GM18508 (cell line): ENCODE data around the gene SUN1.
"Not testable (repeated sequence)": the region's sequence is repeated elsewhere in the genome, so short reads cannot be mapped to it uniquely, and the experiment has no call there.

Source experiments
- ATAC-seq: cut with Tn5 transposase; IDR thresholded peaks from one replicate; pipeline ENCODE4 v1.9.1; 2021; ENCODE audit warnings: moderate number of reproducible peaks; ENCODE audit not compliant: insufficient read depth, unreplicated experiment

Gene SUN1, protein sequence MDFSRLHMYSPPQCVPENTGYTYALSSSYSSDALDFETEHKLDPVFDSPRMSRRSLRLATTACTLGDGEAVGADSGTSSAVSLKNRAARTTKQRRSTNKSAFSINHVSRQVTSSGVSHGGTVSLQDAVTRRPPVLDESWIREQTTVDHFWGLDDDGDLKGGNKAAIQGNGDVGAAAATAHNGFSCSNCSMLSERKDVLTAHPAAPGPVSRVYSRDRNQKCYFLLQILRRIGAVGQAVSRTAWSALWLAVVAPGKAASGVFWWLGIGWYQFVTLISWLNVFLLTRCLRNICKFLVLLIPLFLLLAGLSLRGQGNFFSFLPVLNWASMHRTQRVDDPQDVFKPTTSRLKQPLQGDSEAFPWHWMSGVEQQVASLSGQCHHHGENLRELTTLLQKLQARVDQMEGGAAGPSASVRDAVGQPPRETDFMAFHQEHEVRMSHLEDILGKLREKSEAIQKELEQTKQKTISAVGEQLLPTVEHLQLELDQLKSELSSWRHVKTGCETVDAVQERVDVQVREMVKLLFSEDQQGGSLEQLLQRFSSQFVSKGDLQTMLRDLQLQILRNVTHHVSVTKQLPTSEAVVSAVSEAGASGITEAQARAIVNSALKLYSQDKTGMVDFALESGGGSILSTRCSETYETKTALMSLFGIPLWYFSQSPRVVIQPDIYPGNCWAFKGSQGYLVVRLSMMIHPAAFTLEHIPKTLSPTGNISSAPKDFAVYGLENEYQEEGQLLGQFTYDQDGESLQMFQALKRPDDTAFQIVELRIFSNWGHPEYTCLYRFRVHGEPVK

DNA sequence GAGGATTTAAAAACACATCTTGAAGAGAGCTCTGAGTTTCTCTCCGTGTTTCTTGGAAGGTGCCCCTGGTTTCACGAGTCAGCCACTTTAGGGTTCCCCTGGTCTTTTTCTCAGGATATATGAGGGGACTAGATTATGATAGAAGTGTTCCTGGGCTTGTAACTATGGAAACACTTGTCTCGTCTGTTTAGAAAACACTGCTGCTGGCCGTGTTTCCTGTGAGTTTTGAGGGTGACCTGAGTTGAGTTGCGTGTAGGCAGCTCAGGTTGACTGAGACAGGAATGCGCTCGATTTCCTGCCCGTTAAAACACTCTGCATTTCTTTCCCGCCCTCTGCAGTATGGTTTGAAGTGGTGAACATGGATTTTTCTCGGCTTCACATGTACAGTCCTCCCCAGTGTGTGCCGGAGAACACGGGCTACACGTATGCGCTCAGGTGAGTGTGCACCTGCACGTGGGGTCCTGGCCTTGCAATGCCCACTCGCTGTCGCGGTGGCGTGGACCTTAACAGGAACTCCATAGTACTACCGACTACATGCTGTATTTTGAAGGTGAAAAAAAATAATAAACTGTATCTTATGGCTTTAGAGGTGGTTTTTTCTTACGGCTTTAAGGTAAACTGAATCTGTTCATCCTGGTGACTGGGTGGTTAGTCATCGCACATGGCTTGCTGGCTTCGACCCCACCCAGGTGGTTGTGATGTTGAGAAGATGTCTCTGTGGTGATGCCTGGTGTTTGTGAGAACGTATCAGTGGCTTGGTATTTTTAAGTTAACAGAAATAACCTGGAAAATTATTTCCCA is at the start of gene SUN1:
SUN1 (plus strand) TSS at position 310 of the 801 bp plus-strand sequence; CDS start at position 359, 49 bp downstream.
- ATAC-seq, result no peak

DNA sequence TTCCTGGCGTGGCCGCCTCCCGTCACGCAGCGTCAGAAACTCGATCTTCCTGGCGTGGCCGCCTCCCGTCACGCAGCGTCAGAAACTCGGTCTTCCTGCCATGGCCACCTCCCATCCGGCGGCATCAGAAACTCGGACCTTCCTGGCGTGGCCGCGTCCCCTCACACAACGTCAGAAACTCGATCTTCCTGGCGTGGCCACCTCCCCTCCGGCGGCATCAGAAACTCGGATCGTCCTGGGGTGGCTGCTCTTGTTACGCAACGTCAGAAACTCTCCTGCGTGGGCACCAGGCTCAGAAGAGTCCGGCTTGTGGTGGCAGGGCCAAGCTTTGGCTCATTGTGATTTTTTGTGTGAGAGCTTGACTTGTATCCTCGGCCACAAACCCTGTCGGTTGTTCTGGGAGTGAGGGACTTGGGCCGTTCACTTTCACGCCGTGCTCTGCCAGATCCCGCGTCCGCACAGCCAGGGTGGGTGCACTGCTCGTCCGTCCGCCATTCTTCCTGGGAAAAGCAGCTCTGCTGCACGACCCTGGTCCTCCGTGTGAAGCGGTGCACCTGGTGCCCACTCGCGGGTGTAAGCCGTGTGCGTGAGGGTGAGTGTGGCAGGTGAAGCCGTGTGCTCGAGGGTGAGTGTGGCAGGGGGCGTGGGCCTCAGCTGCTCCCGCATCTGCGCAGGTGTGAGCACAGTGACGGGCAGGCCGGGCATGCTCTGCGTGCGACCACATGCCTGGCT is 49.4 kb upstream of the SUN1 start:
- no peak for ATAC-seq

DNA sequence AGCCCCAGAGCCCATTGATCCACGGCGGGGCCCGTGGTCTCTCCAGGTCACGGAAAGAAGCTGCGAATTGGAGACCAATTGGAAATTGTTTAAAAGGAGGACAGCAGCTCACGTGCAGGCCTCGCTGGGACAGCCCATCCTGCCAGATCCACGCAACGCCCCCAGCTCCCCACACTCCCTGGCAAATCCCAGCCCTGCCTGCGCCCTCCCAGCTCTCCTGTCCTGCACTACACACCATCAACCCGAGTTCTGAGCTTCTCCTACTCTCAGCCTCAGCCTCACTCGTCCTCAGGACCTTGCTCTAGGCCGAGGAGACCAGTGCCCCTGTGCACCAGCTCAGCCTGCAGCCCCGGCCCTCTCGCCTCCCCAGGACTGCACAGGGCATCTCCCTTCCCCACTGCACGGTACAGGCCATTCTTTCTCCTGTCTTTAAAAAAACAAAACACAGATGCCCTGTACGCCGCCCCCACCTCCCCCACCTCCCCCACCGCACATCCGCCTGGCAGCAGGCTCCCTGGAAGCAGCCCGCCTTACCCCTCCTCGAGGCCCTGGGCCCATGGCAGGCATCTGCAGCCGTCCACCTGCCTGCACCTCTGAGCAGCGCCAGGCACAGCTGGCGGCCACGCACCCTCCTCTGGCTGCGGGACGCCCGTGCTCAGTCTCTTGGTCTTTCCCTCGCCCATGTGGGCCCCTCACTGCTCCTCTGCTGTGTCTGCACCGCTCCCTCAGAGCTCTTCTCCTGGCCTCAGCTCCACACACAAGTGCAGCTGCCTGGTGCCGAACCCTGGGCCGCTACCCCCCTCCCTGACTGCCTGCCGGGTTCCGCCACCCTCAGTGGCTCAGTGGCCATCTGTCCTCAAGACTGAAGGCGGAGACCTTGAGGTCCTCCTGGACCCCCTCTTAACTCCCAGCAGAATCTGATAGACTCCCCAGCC is 48.5 kb upstream of the SUN1 start:
- no peak for ATAC-seq

DNA sequence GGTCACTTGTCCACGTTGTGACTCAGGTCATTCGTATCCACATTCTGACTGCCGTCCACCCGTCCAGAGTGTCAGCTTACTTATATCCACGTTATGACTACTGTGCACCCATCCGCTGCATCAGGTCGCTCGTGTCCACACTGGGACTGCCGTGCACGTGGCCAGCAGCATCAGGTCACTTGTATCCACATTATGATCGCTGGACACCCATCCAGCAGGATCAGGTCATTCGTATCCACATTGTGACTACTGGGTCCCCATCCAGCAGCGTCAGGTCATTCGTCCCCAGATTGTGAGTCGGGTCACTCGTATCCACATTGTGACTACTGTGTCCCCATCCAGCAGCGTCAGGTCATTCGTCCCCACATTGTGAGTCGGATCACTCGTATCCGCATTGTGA is 47.3 kb upstream of the SUN1 start:
- no peak for ATAC-seq

DNA sequence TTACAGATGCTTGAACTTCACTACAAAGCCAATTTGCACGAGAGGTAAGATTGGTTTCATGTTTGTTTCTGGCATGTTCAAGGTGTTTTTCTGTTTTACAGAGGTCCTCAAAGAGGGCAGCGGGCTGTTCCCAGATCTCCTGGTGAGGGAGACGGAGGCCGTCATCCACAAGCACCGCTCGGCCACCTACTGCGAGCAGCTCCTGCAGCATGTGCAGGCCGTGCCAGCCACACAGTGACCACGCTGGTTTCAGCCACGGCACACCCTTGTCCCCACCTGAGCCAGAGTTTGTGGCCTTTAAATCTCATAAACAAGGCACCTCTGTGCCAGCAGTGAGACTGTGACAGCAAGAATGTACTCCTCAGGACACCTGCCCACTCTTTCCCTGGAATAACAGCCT is 46.9 kb upstream of the SUN1 start:
- no peak for ATAC-seq

DNA sequence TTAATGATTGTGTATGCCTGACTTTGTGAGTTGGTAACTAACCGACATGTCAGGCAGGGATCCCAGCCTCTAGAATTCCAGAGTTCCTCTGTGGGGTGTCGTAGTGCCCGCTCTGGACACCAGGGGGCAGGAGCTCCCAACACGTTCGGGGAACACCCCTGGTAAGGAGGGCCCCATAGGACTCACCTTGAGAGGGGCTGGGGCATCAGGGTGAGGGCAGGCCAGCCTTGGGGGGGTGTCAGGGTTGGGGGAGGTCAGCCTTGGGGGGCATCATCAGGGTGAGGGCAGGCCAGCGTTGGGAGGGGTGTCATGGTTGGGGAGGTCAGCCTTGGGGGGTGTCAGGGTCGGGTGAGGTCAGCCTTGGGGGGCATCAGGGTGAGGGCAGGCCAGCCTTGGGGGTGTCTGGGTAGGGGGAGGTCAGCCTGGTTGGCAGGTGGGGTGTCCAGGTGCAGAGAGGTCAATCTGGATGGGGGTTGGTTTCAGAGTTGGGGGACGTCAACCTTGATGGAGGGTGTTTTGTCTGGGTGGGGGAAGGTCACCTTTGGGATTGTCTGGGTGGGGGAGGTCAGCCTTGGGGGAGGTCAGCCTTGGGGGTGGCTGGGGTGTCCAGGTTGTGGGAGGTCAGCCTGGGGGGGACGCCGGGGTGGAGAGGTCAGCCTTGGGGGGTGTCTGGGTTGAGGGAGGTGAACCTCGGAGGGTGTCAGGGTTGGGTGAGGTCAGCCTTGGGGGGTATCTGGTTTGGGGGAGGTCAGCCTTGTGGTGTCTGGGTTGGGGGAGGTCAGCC is 45.6 kb upstream of the SUN1 start:
- no peak for ATAC-seq

DNA sequence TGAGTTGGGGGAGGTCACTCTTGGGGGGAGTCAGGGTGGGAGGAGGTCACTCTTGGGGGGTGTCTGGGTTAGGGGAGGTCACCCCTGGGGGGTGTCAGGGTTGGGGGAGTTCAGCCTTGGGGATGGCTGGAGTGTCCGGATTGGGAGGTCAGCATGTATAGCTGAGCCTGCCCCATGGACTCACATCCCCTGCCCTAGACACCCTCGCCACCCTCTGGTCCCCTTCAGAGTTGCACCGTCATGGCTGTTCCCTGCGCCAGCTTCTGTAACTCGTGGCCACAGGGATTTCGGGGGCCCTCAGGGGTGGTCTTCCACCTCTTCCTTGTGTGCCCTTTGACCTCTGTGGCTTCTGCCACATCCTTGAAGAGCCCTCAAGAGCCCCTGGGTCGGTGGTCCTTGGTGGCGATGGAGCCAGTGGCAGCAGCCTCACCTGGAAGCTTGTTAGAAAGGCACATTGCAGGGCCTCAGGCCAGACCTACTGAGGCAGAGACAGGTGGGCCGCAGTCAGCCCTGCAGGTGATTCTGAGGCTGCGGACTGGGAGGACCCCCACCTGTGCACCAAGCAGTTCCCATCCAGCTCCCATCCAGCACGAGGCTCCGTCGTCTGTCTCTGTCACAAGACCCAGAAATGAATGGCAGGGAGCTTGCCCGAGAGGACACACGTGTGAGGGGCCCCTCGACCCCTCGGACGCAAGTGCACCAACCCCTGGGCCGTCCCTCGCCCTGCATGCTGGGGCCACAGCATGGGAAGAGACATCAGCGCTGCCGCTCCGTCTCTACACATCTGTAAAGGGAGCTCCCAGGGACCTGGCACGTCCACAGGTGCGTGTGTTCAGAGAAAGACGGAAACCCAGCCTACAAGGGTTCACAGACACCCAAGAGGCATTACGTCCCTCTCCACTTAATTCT is 44.7 kb upstream of the SUN1 start:
- no peak for ATAC-seq

DNA sequence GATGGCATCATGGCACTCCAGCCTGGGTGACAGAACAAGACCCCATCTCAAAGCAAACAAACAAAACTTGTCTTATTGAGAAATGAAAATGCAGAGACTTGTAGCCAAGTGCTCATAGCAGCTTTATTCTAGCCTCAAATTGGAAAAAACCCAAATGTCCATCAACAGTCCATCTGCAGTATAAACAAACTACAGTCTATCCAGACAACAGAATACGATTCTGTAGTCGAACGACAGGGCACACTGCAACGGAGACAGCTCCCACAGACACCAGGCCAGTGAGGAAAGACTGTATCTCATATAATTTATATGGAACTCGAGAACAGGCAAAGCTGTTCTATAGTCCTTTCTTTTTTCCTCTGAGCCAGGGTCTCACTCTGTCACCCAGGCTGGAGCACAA is 40.8 kb upstream of the SUN1 start:
- no peak for ATAC-seq

DNA sequence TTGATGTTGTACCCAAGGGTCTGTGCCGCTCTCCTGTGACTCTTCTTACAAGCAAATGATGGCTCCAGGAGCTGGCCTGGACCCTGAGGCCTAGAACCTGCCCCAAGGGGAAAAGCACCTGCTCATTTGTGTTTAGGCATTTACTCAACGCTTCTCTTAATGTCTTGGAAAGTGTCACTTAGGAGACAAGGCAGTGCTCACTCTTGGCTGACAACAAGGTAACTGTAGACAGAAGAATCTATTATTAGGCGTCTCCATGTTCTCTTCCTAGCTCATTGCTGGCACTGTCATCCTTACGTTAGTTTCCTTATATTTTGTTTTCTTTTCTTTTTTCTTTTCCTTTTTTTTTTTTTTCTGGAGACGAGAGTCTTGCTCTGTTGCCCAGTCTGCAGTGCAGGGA is 38.1 kb upstream of the SUN1 start:
- no peak for ATAC-seq

DNA sequence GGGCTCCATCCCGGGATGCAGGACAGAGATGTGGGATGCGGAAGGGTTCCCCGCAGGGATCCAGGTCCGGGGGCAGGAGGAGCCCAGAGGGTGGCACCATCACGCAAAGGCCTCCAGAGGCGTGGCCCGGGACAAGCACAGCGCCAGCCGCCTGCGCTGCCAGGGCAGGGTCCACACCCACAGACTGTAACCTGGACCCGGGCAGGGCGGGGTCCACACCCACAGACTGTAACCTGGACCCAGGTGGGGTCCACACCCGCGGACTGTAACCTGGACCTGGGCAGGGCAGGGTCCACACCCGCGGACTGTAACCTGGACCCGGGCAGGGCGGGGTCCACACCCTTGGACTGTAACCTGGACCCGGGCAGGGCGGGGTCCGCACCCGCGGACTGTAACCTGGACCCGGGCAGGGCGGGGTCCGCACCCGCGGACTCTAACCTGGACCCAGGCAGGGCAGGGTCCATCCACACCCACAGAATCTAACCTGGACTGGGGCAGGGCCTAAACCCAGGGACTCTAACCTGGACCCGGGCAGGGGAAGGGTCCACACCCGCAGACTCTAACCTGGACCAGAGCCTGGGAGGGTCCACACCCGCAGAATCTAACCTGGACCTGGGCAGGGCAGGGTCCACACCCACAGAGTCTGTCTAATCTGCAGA is 37.5 kb upstream of the SUN1 start:
- ATAC-seq, result no peak

DNA sequence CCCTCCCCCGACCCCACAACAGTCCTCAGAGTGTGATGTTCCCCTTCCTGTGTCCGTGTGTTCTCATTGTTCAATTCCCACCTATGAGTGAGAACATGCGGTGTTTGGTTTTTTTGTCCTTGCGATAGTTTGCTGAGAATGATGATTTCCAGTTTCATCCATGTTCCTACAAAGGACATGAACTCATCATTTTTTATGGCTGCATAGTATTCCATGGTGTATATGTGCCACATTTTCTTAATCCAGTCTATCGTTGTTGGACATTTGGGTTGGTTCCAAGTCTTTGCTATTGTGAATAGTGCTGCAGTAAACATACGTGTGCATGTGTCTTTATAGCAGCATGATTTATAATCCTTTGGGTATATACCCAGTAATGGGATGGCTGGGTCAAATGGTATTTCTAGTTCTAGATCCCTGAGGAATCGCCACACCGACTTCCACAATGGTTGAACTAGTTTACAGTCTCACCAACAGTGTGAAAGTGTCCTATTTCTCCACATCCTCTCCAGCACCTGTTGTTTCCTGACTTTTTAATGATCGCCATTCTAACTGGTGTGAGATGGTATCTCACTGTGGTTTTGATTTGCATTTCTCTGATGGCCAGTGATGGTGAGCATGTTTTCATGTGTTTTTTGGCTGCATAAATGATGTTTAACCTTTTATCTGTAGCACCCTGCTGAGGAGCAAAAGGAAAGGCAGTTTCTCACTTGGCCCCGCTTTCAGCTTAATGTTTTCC is 35.7 kb upstream of the SUN1 start:
- not testable (repeated sequence) for ATAC-seq

DNA sequence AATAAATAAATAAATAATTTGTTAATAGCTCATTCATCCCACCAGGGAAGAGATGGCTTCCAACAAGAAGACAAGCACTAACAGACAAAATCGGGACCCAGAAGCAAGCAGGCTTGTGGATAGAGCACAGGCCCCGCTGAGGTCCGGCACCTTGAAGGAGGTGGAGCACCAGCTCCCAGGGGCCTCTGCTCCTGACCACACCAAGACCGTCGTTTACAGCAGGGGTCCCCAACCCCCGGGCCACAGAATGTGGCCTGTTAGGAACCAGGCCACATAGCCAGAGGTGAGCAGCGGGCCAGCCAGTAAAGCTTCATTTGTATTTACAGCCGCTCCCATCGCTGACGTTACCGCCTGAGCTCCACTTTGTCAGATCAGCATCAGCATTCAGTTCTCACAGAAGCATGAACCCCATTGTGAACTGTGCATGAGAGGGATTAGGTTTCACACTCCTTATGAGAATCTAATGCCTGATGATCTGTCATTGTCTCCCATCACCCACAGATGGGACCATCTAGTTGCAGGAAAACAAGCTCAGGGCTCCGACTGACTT is 33.3 kb upstream of the SUN1 start:
- no peak for ATAC-seq

DNA sequence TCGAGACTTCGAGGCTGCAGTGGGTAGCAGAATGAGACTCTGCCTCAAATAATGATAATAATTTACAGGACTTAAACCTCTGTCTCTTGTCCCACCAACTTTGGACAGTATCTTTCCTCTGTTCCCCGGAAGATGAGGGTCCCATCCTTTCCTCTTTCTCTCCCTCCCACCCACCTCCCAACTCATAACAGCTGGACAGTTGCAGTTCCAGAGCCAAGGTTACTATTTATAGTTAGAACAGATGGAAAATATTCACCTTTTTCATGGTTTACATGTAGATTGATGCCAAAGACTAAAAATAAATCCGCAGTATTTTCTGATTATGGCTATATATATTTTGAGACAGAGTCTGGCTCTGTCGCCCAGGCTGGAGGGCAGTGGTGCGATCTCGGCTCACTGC is 31.6 kb upstream of the SUN1 start:
- ATAC-seq, result no peak

DNA sequence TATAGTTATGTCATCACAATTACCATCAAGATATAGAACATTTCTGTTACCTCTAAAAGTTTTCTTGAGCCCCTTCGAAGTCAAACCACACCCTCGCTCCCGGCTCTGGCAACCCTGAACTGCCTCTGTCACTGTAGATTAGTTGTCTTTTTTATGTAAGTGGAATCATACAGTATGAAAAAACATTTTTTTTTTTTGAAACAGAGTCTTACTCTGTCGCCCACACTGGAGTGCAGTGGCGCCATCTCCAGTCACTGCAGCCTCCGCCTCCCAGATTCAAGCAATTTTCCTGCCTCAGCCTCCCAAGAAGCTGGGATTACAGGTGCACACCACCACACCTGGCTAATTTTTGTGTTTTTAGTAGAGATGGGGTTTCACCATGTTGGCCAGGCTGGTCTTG is 30.9 kb upstream of the SUN1 start:
- not testable (repeated sequence) for ATAC-seq

DNA sequence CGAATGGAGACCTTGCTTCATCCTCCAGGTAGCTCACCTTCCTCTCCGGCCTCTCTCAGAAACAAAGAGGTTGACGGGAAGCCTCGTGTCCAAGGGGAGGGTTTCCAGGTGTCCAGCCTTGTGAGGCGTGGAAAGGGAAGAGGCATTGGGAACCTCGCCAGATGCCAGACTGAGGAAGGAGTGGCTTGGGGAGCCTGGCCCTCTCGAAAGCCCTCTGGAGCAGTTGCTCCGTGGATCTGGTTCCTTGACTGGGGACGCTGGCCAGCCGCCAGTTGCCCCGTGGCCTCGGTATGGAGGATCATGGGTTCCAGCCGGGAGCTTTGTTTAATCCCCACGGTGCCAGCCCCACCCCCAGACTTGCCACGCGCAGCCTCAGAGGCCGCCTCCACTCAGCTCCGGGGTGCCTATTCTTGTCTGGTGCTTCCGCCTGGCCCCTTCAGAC is 30.3 kb upstream of the SUN1 start:
- ATAC-seq, result no peak
